Neural crest cell (in vitro differentiated cells): Measurements from ENCODE around the gene PNPLA5. TPM values are rescaled to one million over a fixed set of nuclear protein-coding genes. Genes with fewer than 3 reads are reported as not detected.

Experiments
- DNase-seq: peaks from one replicate; pipeline ENCODE4 v3.0.0; 2021; ENCODE audit warnings: low read depth, mixed read lengths, low spot score
- H3K27ac Mint-ChIP-seq: one replicate; pipeline ENCODE4 v1.8.0; 2021; ENCODE audit warnings: mild to moderate bottlenecking, mixed read lengths; ENCODE audit not compliant: unreplicated experiment
- H3K27me3 Mint-ChIP-seq: 2 replicates; pipeline ENCODE4 v1.8.0; 2021; ENCODE audit warnings: low read depth, mild to moderate bottlenecking, mixed read lengths
- H3K36me3 Mint-ChIP-seq: 2 replicates; pipeline ENCODE4 v1.8.0; 2021; ENCODE audit warnings: low read depth, mild to moderate bottlenecking, mixed read lengths
- H3K4me1 Mint-ChIP-seq: 2 replicates; pipeline ENCODE4 v1.8.0; 2021; ENCODE audit warnings: mixed read lengths
- H3K4me3 Mint-ChIP-seq: one replicate; pipeline ENCODE4 v1.8.0; 2021; ENCODE audit warnings: mild to moderate bottlenecking, mixed read lengths
- H3K9me3 Mint-ChIP-seq: 2 replicates; pipeline ENCODE4 v1.8.0; 2021; ENCODE audit warnings: mixed read lengths
- CTCF ChIP-seq: fragments of 200-600 bp; sonication (generic); conservative IDR thresholded peaks from 2 replicates; pipeline ENCODE4 v1.5.0; 2021; ENCODE audit warnings: antibody characterized with exemption, mild to moderate bottlenecking
- total RNA-seq: library from RNA; stranded (reverse); gene quantifications from 2 replicates; pipeline ENCODE4 v1.2.1, GENCODE V29; 2021

Gene PNPLA5
- total RNA-seq, 1 donor from 2014 or later = not detected

DNA sequence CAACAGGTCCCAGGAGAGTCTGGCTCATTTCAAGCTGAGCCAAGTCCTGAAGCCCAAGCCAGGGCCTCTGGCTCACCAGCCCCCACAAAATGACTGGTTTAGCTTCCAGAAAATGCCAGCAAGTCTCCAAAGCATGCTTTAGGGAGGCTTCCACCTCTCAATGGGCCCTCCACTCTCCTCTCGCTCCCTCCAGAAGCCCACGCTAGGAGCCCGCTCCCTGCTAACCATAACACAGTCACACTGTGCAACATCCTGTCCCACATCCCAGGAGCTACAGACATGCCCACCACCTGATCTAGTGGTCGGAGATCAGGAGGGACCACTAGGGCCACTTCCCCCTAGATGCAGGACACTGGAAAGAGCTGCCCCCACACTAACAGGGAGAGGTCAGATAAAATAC is 36.4 kb downstream of the PNPLA5 start:
- no peak for DNase-seq
- H3K36me3 Mint-ChIP-seq = peaks cover 6% of the 10 kb centered on the region
- H3K27me3 Mint-ChIP-seq = peaks cover 5% of the 10 kb centered on the region
- TF ChIP-seq CTCF = no peak
- H3K4me3 Mint-ChIP-seq = no peak overlapping the region
- H3K9me3 Mint-ChIP-seq = peaks cover 4% of the 10 kb centered on the region
- peak overlapping the region; percentile 52 for H3K27ac Mint-ChIP-seq
- no peaks in the 10 kb centered on the region for H3K4me1 Mint-ChIP-seq

DNA sequence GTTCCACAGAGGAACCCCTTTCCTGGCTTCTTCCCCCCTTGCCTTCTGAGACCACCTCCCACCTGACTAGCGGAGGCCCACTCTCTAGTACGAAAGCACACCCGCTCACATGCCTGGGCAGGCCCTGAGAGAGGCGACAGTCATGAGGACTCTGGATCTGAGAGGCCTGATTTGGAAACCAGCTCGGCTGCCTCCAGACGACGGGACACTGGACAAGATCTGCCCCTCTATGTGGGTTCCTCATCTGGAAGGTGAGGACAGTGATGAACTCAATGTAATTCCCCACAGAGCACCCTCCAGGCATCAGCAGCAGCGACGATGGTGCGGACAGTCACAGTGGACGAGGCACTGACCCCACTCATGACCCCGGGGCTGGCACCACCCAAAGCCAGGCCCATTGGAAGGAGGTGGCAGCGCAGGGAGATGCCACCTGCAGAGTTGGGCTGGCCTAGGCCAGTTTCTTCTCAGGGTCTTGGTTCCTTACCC is 37.0 kb downstream of the PNPLA5 start:
- Mint-ChIP-seq H3K36me3 (peaks cover 6% of the 10 kb centered on the region), H3K4me1 (no peaks in the 10 kb centered on the region), H3K27ac (no peak overlapping the region), H3K4me3 (no peak overlapping the region), H3K27me3 (no peaks in the 10 kb centered on the region), H3K9me3 (peaks cover 4% of the 10 kb centered on the region)
- DNase-seq = no peak
- TF ChIP-seq CTCF = no peak

- peaks cover 6% of the 10 kb centered on the region for H3K36me3 Mint-ChIP-seq
- no peak for DNase-seq
- no peak for TF ChIP-seq CTCF
These were observed 37.6 kb downstream of the PNPLA5 start for GRCh38 chr22:43854121-43854785.

GRCh38 chr22:43853328-43853931 is 38.4 kb downstream of the PNPLA5 start:
- H3K27ac Mint-ChIP-seq = no peak overlapping the region
- no peak for TF ChIP-seq CTCF

More at GRCh38 chr22:43854121-43854785, 37.6 kb downstream of the PNPLA5 start:
- Mint-ChIP-seq H3K27me3 (no peaks in the 10 kb centered on the region), H3K27ac (no peak overlapping the region), H3K9me3 (peaks cover 4% of the 10 kb centered on the region), H3K4me1 (no peaks in the 10 kb centered on the region), H3K4me3 (no peak overlapping the region)

DNA sequence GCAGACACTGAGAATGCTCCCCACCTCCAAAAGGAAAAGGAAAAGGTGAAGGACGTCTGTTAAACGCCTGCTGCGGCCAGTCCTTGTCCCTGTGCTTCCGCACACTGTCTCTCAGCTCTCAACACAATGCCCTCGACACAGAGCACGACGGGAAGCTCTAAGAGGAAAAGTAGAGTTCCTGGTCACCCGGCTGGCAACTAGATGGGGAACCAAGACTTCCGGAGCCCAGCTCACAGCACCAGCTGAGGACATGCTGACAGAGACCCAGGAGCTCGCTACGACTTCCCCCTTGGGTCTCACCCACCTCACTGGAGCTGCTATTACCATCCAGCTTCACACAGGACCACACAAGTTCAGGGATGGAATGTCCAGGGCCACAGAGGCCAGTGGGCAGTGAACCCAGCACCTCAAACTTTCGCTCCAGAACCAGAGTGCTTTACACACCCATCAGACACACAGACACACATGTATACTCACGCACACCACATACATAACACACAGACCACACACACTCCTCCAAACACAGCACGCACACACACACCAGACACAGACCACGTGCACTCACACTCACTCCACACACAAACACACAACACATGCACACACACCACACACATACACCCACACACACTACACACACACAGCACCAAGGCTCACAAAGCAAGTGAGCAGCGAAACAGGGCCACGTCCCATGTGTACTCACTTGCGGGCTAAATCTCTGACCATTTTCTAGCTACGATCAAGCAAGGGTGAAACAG is 39.1 kb downstream of the PNPLA5 start:
- H3K9me3 Mint-ChIP-seq = peaks cover 4% of the 10 kb centered on the region
- H3K4me1 Mint-ChIP-seq = no peaks in the 10 kb centered on the region
- peak overlapping the region; percentile 85 for H3K27ac Mint-ChIP-seq
- DNase-seq = no peak
- H3K36me3 Mint-ChIP-seq = peaks cover 3% of the 10 kb centered on the region
- H3K4me3 Mint-ChIP-seq = no peak overlapping the region
- no peaks in the 10 kb centered on the region for H3K27me3 Mint-ChIP-seq
- no peak for TF ChIP-seq CTCF

More at GRCh38 chr22:43853328-43853931, 38.4 kb downstream of the PNPLA5 start:
- no peak overlapping the region for H3K4me3 Mint-ChIP-seq
- peaks cover 4% of the 10 kb centered on the region for H3K9me3 Mint-ChIP-seq
- H3K27me3 Mint-ChIP-seq = no peaks in the 10 kb centered on the region
- no peak for DNase-seq
- no peaks in the 10 kb centered on the region for H3K4me1 Mint-ChIP-seq
- H3K36me3 Mint-ChIP-seq = peaks cover 3% of the 10 kb centered on the region
